GM21423 (cell line): ENCODE results near the gene ARMC6.

Experiments used
- ATAC-seq: cut with Tn5 transposase; IDR thresholded peaks from one replicate; pipeline ENCODE4 v1.9.1; 2021; ENCODE audit warnings: mild to moderate bottlenecking, moderate library complexity; ENCODE audit not compliant: unreplicated experiment

ARMC6 gene

GRCh38 chr19:19033426-19034203, at the start of gene ARMC6, which contains the start of gene SUGP2:
TSS of gene ARMC6 (plus strand) at chr19:19033603. CDS start at chr19:19034210, 607 bp downstream.
TSS of gene SUGP2 (minus strand) at chr19:19033517. CDS start at chr19:19031071, 2,446 bp downstream.
- peak; percentile 73 for ATAC-seq

DNA sequence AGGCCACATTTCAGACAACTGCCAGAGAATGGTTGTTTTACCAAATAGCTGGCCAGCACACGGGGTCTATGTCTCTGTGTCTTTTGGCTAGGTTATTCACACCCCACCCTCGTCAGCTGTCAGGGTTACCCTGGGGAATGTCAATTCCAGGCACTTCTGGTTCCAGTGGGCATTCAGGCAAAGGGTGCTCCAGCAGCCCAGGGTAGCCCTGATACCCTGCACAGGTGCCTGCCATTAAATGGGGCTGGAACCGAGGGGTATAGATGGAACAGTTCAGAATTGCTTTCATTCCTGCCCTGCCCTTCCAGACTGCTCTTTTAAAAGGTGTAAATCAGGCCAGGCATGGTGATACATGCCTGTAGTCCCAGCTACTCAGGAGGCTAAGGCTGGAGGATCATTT, 49.2 kb upstream of the ARMC6 start:
- no peak for ATAC-seq

DNA sequence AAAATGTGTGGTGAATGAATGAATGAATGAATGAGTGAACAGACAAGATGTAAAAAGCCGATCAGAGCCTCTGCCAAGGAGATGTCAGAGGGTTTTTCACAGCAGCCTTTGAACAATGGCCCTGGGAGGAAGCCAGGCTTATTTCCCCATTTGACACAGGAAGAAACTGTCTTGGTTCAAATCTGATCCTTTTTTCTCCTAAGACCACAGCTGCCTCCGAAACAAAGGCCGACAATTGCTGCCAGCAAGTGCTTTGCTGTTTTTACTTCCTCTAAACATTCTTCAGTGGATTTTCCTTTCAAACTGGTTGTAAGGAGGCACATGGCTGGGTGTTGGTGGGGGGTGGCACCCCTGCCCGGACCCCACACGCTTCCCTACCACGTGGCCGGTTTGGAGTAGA, 48.1 kb upstream of the ARMC6 start:
- no peak for ATAC-seq

DNA sequence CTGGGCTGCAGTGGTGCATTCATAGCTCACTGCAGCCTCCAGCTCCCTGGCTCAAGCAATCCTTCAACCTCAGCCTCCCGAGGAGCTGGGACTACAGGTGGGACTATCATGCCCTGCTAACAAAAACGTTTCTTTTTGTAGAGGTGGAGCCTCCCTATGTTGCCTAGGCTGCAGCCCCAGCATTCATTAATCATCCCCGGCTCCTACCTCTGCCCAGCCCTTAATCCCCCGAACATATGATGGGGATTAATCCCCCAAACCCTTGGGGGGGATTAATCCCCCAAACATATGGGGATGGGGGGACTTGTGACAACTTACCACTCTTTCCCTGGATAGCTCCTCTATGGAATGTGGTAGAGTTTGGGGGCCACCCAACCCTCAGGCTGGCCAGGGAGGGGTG, 45.9 kb upstream of the ARMC6 start:
- no peak for ATAC-seq

DNA sequence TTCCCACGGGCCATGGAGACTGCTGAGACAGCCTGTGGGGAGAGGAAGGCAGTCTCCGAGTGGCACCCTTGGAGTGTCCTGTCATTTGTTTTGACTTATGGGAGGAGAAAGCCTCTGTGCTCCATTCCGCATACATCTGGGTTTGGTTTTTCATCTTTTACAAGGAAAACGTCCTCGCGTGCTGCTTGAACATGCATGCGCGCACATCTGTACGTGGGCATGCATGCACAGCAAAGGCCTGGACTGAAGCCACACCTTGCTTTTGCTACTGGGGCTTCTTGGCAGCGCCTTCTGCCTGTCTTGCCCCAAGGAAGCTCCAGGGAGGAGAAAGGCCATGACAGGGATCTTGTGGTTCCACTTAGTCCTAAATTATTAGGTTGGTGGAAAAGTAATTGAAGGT, 44.1 kb upstream of the ARMC6 start:
- no peak for ATAC-seq

- no peak for ATAC-seq
Observed at GRCh38 chr19:18990128-18990708, 43.2 kb upstream of the ARMC6 start.

GRCh38 chr19:18991006-18991405, 42.4 kb upstream of the ARMC6 start:
- ATAC-seq, result no peak

DNA sequence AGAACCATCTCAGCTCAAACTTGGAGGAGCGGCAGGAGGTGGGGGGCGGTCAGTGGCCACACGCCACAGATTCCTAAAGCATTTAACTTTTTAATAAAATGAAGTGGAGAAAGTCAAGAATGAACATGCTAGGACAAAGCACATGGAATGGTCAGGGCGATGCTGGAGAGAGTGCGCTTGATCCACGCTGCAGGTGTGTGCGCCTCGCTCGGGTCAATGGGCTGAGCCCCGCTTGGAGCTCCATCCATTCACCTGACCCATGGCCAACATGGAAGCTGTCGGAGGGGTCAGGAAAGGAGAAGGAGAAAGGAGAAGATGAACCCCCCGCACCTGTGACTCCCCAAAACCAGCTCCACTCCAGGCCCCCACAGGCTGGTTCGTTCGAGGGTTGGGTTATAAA, 41.9 kb upstream of the ARMC6 start:
- ATAC-seq, result no peak

DNA sequence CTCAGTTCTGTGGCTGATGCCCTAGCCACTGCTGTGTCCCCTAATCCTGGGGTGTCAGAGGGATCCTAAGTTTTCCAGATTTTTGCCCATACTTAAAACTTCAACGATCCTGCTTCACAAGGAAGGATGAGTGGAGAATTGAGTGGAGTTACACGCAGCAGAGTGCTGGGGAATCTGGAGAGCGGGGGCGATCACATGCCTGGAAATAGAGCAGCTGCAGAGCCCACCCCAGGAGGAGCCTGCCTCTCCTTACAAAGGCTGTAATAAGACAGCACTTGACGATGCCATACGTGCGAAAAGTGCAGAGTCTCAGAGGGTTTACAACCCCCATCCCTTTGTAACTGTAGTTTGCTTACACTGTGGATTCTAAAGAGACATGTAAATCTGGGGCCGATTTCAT, 40.7 kb upstream of the ARMC6 start:
- no peak for ATAC-seq

GRCh38 chr19:18993115-18993514, 40.3 kb upstream of the ARMC6 start:
- no peak for ATAC-seq

DNA sequence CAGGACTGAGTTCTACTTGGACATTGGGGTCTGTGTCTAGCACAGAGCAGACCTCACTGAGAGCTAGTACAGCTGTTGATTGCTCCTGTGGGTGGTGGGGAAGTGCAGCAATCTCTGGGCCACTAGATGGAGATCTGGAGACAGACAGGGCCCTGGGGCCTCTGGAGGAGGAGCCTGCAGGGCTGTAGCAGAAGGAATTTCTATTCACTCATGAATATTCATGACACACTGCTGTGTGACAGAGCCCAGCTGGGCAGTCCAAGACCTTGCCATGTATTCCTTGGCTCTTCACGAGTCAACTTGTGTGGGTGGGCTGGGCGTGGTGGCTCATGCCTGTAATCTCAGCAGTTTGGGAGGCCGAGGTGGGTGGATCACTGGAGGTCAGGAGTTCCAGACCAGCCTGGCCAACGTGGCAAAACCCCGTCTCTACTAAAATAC, 37.6 kb upstream of the ARMC6 start:
- no peak for ATAC-seq

GRCh38 chr19:18996351-18996750, 37.1 kb upstream of the ARMC6 start:
- no peak for ATAC-seq

- ATAC-seq, result no peak
Observed at GRCh38 chr19:18996796-18997394, 36.5 kb upstream of the ARMC6 start.

DNA sequence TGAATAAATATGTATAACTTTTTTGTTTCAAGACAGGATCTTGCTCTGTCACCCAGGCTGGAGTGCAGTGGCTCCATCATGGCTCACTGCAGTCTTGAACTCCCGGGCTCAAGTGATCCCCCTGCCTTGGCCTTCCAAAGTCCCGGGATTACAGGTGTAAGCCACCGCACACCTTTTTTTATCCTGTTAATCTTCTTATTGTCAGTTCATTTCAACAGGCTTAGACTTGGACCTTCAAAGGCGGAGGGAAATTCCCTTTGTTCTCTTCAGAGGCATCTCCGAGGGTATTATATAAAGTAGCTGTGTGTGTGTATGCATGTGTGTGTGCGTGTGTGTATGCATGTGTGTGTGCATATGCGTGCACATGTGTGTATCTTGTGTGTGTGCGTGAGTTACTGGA, 35.1 kb upstream of the ARMC6 start:
- ATAC-seq, result no peak

- ATAC-seq, result no peak
Observed at GRCh38 chr19:18999016-18999758, 34.2 kb upstream of the ARMC6 start.

GRCh38 chr19:18999896-19000620, 33.3 kb upstream of the ARMC6 start:
- ATAC-seq, result no peak

DNA sequence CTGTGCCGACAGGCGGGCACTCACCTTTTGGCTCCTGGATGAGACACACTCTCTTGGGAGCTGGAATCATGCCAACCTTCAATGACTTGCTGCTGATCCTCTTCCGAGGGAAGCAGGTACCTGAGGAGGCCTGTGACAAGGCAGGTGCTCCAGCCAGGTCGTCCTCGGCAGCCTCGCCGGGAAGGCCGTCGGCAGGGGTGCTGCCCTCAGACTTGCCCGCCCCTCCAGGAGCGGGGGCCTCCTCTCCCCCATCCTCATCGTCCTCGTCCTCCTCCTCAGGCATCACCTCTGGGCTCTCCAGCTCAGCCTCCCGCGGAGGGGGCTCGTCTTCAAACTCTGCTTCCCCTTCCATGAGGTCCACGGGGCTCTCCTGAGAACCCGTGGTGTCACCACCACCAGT, 29.3 kb upstream of the ARMC6 start:
- no peak for ATAC-seq

DNA sequence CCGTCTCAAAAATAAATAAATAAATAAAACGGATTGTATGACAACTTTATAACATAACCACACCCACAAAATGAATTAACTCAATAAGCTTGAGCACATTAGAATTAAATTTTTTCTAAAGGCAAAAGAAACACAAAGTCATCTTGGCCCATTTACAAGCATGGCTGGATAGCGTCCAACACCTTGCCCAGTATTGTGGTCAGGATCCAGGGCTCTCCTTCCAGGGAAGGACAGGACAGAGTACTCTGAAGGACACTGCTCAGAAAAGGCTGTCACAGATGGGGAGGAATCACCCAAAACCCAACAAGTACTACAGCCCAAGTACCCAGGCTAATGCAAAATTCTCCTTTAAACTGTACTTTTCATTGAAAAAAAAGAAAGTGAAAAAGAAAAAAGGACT, 27.2 kb upstream of the ARMC6 start:
- no peak for ATAC-seq

- ATAC-seq, result no peak
Observed at GRCh38 chr19:19009951-19010350, 23.5 kb upstream of the ARMC6 start.

DNA sequence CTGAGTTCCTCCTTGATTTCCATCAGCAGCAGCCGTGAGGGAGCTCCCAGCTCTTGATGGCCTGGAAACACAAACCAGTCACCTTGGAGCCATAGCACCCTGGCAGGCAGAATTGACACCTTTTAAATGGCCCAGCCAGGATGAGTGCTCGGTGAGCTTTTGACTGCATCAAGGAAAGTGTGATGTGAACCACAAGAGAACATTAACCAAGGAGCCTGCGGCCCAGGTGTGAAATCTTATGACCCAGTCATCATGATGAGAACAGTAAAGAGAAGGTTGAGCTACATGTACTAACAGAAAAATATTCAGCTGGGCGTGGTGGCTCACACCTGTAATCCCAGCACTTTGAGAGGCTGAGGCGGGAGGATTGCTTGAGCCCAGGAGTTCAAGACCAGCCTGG, 22.9 kb upstream of the ARMC6 start:
- ATAC-seq, result no peak

DNA sequence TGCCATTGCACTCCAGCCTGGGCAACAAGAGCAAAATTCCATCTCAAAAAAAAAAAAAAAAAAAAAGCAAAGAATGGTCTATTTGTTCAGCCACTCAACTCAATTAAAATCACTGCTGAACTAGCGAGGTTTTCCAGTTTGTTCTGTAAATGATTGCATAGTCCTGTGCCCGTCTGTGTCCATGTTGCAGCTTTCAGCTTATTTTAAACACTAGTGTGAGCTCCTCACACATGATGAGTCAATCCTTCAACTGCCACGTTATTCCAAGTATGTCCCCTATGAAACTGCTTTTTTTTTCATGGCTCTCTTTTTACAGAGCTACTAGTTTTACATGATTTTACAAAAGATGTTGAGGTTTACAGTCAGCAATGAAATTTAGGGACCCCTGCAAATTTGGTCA, 12.3 kb upstream of the ARMC6 start:
- ATAC-seq, result no peak
